Measurements from ENCODE around the gene SIGMAR1.
A peak's percentile ranks its signal among the peaks of the same experiment; 100 is the strongest.

SIGMAR1 gene

GRCh38 chr9:34637356-34638137, at the start of gene SIGMAR1:
SIGMAR1 (minus strand) TSS chr9:34637787; CDS start chr9:34637697, 90 bp downstream.
- Histone ChIP-seq H3K27me3 (ENCODE audit: control insufficient read depth in 5 of 5, insufficient read depth in 4 of 5, low read length in 5 of 5) (no peaks in the 10 kb centered on the region), H3K36me3 (ENCODE audit: control insufficient read depth in 5 of 5, insufficient read depth in 5 of 5, low read length in 5 of 5) (peaks cover 0 to 10% (median 8%) of the 10 kb centered on the region in 5 donors), H3K9me3 (ENCODE audit: control insufficient read depth in 5 of 5, low read length in 5 of 5) (no peaks in the 10 kb centered on the region), H3K4me1 (ENCODE audit: control insufficient read depth in 5 of 5, insufficient read depth in 5 of 5, low read length in 5 of 5) (peaks cover 2 to 26% (median 25%) of the 10 kb centered on the region in 5 donors), H3K4me3 (ENCODE audit: low read depth in 1 of 5, low read length in 5 of 5) (peak within 1 kb of the TSS; percentile 73 to 92 (median 84)), H3K9ac (ENCODE audit: low read length in 5 of 5) (peak within 1 kb of the TSS; percentile 73 to 89 (median 86)), H3K27ac (ENCODE audit: low read depth, low read length) (peak within 1 kb of the TSS; percentile 60)

- no peaks in the 10 kb centered on the region for H3K36me3 ChIP-seq (ENCODE audit: control insufficient read depth in 5 of 5, insufficient read depth in 5 of 5, low read length in 5 of 5)
- no peaks in the 10 kb centered on the region for H3K27me3 ChIP-seq (ENCODE audit: control insufficient read depth in 5 of 5, insufficient read depth in 4 of 5, low read length in 5 of 5)
- peaks cover 2 to 39% (median 32%) of the 10 kb centered on the region in 5 donors for H3K4me1 ChIP-seq (ENCODE audit: control insufficient read depth in 5 of 5, insufficient read depth in 5 of 5, low read length in 5 of 5)
- no peak overlapping the region for H3K9ac ChIP-seq (ENCODE audit: low read length in 5 of 5)
- no peaks in the 10 kb centered on the region for H3K9me3 ChIP-seq (ENCODE audit: control insufficient read depth in 5 of 5, low read length in 5 of 5)
- no peak overlapping the region for H3K4me3 ChIP-seq (ENCODE audit: low read depth in 1 of 5, low read length in 5 of 5)
- no peak overlapping the region for H3K27ac ChIP-seq (ENCODE audit: low read depth, low read length)
Observed at GRCh38 chr9:34686732-34687131, 49.1 kb upstream of the SIGMAR1 start.

- H3K4me3 ChIP-seq (ENCODE audit: low read depth in 1 of 5, low read length in 5 of 5), result no peak overlapping the region
- peak overlapping the region in 1 of 5 donors; percentile 41 for H3K9ac ChIP-seq (ENCODE audit: low read length in 5 of 5)
- no peaks in the 10 kb centered on the region for H3K9me3 ChIP-seq (ENCODE audit: control insufficient read depth in 5 of 5, low read length in 5 of 5)
- H3K4me1 ChIP-seq (ENCODE audit: control insufficient read depth in 5 of 5, insufficient read depth in 5 of 5, low read length in 5 of 5), result peaks cover 2 to 34% (median 27%) of the 10 kb centered on the region in 5 donors
- no peaks in the 10 kb centered on the region for H3K27me3 ChIP-seq (ENCODE audit: control insufficient read depth in 5 of 5, insufficient read depth in 4 of 5, low read length in 5 of 5)
- H3K36me3 ChIP-seq (ENCODE audit: control insufficient read depth in 5 of 5, insufficient read depth in 5 of 5, low read length in 5 of 5), result no peaks in the 10 kb centered on the region
- H3K27ac ChIP-seq (ENCODE audit: low read depth, low read length), result no peak overlapping the region
Observed at GRCh38 chr9:34686231-34686630, 48.6 kb upstream of the SIGMAR1 start.

- Histone ChIP-seq H3K4me3 (ENCODE audit: low read depth in 1 of 5, low read length in 5 of 5) (no peak overlapping the region), H3K36me3 (ENCODE audit: control insufficient read depth in 5 of 5, insufficient read depth in 5 of 5, low read length in 5 of 5) (no peaks in the 10 kb centered on the region), H3K4me1 (ENCODE audit: control insufficient read depth in 5 of 5, insufficient read depth in 5 of 5, low read length in 5 of 5) (peaks cover 2 to 27% (median 24%) of the 10 kb centered on the region in 5 donors), H3K9ac (ENCODE audit: low read length in 5 of 5) (no peak overlapping the region), H3K9me3 (ENCODE audit: control insufficient read depth in 5 of 5, low read length in 5 of 5) (no peaks in the 10 kb centered on the region), H3K27ac (ENCODE audit: low read depth, low read length) (no peak overlapping the region), H3K27me3 (ENCODE audit: control insufficient read depth in 5 of 5, insufficient read depth in 4 of 5, low read length in 5 of 5) (no peaks in the 10 kb centered on the region)
Observed at GRCh38 chr9:34685591-34685990, 48.0 kb upstream of the SIGMAR1 start.

DNA sequence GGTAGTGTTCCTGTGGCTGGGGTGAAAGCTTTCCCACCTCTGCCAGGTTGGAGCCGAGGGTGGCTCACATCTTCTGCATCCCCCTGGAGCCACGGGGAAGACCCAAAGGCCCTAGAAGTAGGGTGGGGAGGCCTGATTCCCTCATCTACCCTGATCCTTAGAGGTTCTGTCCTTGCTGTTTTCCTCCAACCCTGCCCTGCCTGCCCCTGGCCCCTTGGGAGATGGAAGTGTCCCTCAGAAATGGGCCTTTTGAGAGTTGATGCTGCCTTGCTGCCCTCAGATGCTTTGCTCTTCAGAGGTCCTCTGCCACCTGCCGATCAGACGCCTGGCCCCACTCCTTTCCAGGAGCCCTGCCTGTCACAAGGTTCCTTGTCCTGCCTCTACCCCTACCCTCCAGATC, 47.2 kb upstream of the SIGMAR1 start:
- H3K27ac ChIP-seq (ENCODE audit: low read depth, low read length), result no peak overlapping the region
- no peaks in the 10 kb centered on the region for H3K9me3 ChIP-seq (ENCODE audit: control insufficient read depth in 5 of 5, low read length in 5 of 5)
- no peaks in the 10 kb centered on the region for H3K36me3 ChIP-seq (ENCODE audit: control insufficient read depth in 5 of 5, insufficient read depth in 5 of 5, low read length in 5 of 5)
- H3K4me1 ChIP-seq (ENCODE audit: control insufficient read depth in 5 of 5, insufficient read depth in 5 of 5, low read length in 5 of 5), result peaks cover 2 to 26% (median 24%) of the 10 kb centered on the region in 5 donors
- no peak overlapping the region for H3K9ac ChIP-seq (ENCODE audit: low read length in 5 of 5)
- H3K4me3 ChIP-seq (ENCODE audit: low read depth in 1 of 5, low read length in 5 of 5), result no peak overlapping the region
- H3K27me3 ChIP-seq (ENCODE audit: control insufficient read depth in 5 of 5, insufficient read depth in 4 of 5, low read length in 5 of 5), result no peaks in the 10 kb centered on the region

- no peak overlapping the region for H3K4me3 ChIP-seq (ENCODE audit: low read depth in 1 of 5, low read length in 5 of 5)
- no peaks in the 10 kb centered on the region for H3K27me3 ChIP-seq (ENCODE audit: control insufficient read depth in 5 of 5, insufficient read depth in 4 of 5, low read length in 5 of 5)
- no peaks in the 10 kb centered on the region for H3K36me3 ChIP-seq (ENCODE audit: control insufficient read depth in 5 of 5, insufficient read depth in 5 of 5, low read length in 5 of 5)
Observed at GRCh38 chr9:34684145-34684544, 46.6 kb upstream of the SIGMAR1 start.

GRCh38 chr9:34675869-34676268, 38.3 kb upstream of the SIGMAR1 start:
- no peak overlapping the region for H3K4me3 ChIP-seq (ENCODE audit: low read depth in 1 of 5, low read length in 5 of 5)
- H3K9me3 ChIP-seq (ENCODE audit: control insufficient read depth in 5 of 5, low read length in 5 of 5), result no peaks in the 10 kb centered on the region
- H3K9ac ChIP-seq (ENCODE audit: low read length in 5 of 5), result no peak overlapping the region
- H3K27me3 ChIP-seq (ENCODE audit: control insufficient read depth in 5 of 5, insufficient read depth in 4 of 5, low read length in 5 of 5), result no peaks in the 10 kb centered on the region
- H3K4me1 ChIP-seq (ENCODE audit: control insufficient read depth in 5 of 5, insufficient read depth in 5 of 5, low read length in 5 of 5), result peaks cover 0 to 3% (median 0%) of the 10 kb centered on the region in 5 donors
- H3K27ac ChIP-seq (ENCODE audit: low read depth, low read length), result no peak overlapping the region
- H3K36me3 ChIP-seq (ENCODE audit: control insufficient read depth in 5 of 5, insufficient read depth in 5 of 5, low read length in 5 of 5), result no peaks in the 10 kb centered on the region

More at GRCh38 chr9:34684145-34684544, 46.6 kb upstream of the SIGMAR1 start:
- H3K27ac ChIP-seq (ENCODE audit: low read depth, low read length), result no peak overlapping the region
- no peak overlapping the region for H3K9ac ChIP-seq (ENCODE audit: low read length in 5 of 5)
- no peaks in the 10 kb centered on the region for H3K9me3 ChIP-seq (ENCODE audit: control insufficient read depth in 5 of 5, low read length in 5 of 5)
- H3K4me1 ChIP-seq (ENCODE audit: control insufficient read depth in 5 of 5, insufficient read depth in 5 of 5, low read length in 5 of 5), result peaks cover 2 to 26% (median 24%) of the 10 kb centered on the region in 5 donors

- Histone ChIP-seq H3K9me3 (ENCODE audit: control insufficient read depth in 5 of 5, low read length in 5 of 5) (no peaks in the 10 kb centered on the region), H3K4me1 (ENCODE audit: control insufficient read depth in 5 of 5, insufficient read depth in 5 of 5, low read length in 5 of 5) (peaks cover 0 to 3% (median 0%) of the 10 kb centered on the region in 5 donors), H3K4me3 (ENCODE audit: low read depth in 1 of 5, low read length in 5 of 5) (no peak overlapping the region), H3K36me3 (ENCODE audit: control insufficient read depth in 5 of 5, insufficient read depth in 5 of 5, low read length in 5 of 5) (peaks cover 0 to 3% (median 0%) of the 10 kb centered on the region in 5 donors), H3K27me3 (ENCODE audit: control insufficient read depth in 5 of 5, insufficient read depth in 4 of 5, low read length in 5 of 5) (no peaks in the 10 kb centered on the region), H3K9ac (ENCODE audit: low read length in 5 of 5) (no peak overlapping the region), H3K27ac (ENCODE audit: low read depth, low read length) (no peak overlapping the region)
Observed at GRCh38 chr9:34675048-34675714, 37.6 kb upstream of the SIGMAR1 start.

DNA sequence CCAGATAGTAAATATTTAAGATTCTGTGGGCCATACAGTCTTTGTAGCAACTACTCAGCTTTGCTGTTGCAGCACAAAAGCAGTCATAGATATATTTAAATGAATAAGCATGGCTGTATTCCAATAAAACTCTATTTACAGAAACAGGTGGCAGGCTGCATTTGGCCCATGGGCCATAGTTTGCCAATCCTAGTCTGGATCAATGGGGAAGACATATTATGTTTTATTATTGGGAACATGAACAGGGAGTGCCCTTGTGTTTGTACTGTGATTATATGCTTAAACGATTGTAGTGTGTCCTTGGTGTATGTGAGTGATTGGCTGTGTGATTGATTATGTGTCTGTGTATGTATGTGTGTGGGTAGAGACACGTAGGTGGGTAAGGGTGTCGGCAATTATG, 36.9 kb upstream of the SIGMAR1 start:
- peaks cover 0 to 2% (median 0%) of the 10 kb centered on the region in 5 donors for H3K9me3 ChIP-seq (ENCODE audit: control insufficient read depth in 5 of 5, low read length in 5 of 5)
- H3K9ac ChIP-seq (ENCODE audit: low read length in 5 of 5), result no peak overlapping the region
- H3K4me3 ChIP-seq (ENCODE audit: low read depth in 1 of 5, low read length in 5 of 5), result no peak overlapping the region
- H3K27me3 ChIP-seq (ENCODE audit: control insufficient read depth in 5 of 5, insufficient read depth in 4 of 5, low read length in 5 of 5), result no peaks in the 10 kb centered on the region
- peaks cover 0 to 3% (median 0%) of the 10 kb centered on the region in 5 donors for H3K4me1 ChIP-seq (ENCODE audit: control insufficient read depth in 5 of 5, insufficient read depth in 5 of 5, low read length in 5 of 5)
- peaks cover 0 to 5% (median 0%) of the 10 kb centered on the region in 5 donors for H3K36me3 ChIP-seq (ENCODE audit: control insufficient read depth in 5 of 5, insufficient read depth in 5 of 5, low read length in 5 of 5)
- H3K27ac ChIP-seq (ENCODE audit: low read depth, low read length), result no peak overlapping the region

- peaks cover 0 to 2% (median 0%) of the 10 kb centered on the region in 5 donors for H3K9me3 ChIP-seq (ENCODE audit: control insufficient read depth in 5 of 5, low read length in 5 of 5)
- H3K27me3 ChIP-seq (ENCODE audit: control insufficient read depth in 5 of 5, insufficient read depth in 4 of 5, low read length in 5 of 5), result no peaks in the 10 kb centered on the region
- peaks cover 2 to 12% (median 3%) of the 10 kb centered on the region in 5 donors for H3K36me3 ChIP-seq (ENCODE audit: control insufficient read depth in 5 of 5, insufficient read depth in 5 of 5, low read length in 5 of 5)
- no peak overlapping the region for H3K4me3 ChIP-seq (ENCODE audit: low read depth in 1 of 5, low read length in 5 of 5)
- H3K27ac ChIP-seq (ENCODE audit: low read depth, low read length), result no peak overlapping the region
- H3K9ac ChIP-seq (ENCODE audit: low read length in 5 of 5), result no peak overlapping the region
- peaks cover 0 to 16% (median 12%) of the 10 kb centered on the region in 5 donors for H3K4me1 ChIP-seq (ENCODE audit: control insufficient read depth in 5 of 5, insufficient read depth in 5 of 5, low read length in 5 of 5)
Observed at GRCh38 chr9:34671307-34671706, 33.7 kb upstream of the SIGMAR1 start.
